K562 (cell line): ENCODE data around the gene HAUS7. TPM values are rescaled to one million over a fixed set of nuclear protein-coding genes. Genes with fewer than 3 reads are reported as not detected.

Experiments
- ATAC-seq: fragments of 200-7000 bp; cut with Tn5 transposase; 3 replicates; pipeline ENCODE4 v1.9.1; 2020; ENCODE audit warnings: moderate library complexity
- BruUV-seq: library from RNA; stranded (reverse); fragments of 400-500 nt; replicated peaks from 2 replicates; lab custom pipeline; 2021; lab: Mats Ljungman, UMichigan
- CTCF ChIA-PET: fragments of 300-600 bp; formaldehyde crosslinking; extraction: SDS; loops from one replicate; lab custom pipeline; 2021; ENCODE audit warnings: low intra/inter-chr PET ratio; lab: Yijun Ruan, JAX
- POLR2A ChIA-PET: fragments of 300-600, 350-650 bp; sonication (Branson Sonifier 250); formaldehyde crosslinking; extraction: SDS; loops from one replicate; lab custom pipeline; 2021; ENCODE audit warnings: antibody characterized with exemption, inconsistent platforms; lab: Yijun Ruan, JAX
- DNase-seq, 4 experiments: peaks; one replicate each; pipeline versions ENCODE4 v3.0.0 to v3.0.0-alpha.2; 2011 to 2018; ENCODE audit warnings: low spot score in 3 of 4, mixed read lengths in 3 of 4; ENCODE audit errors: extremely low read depth in 1 of 4
- FAIRE-seq: peaks from 2 replicates; lab custom pipeline; 2011; peaks lifted over from hg19 to GRCh38; lab: Jason Lieb, UNC
- H2AFZ ChIP-seq: 2 replicates; pipeline ENCODE4 v1.6.0; 2011; ENCODE audit warnings: low read depth, low read length, control low read depth, inconsistent platforms
- H3K27ac ChIP-seq: fragments of 200-600 bp; 3 replicates; pipeline ENCODE4 v1.8.0; 2011; ENCODE audit warnings: low read depth, mild to moderate bottlenecking, control low read depth, inconsistent platforms, low read length, moderate library complexity, mixed read lengths; ENCODE audit errors: extremely low read depth
- H3K27me3 ChIP-seq, 2 experiments: fragments of 300-600 bp in 1 of 2; 2 replicates in 1 of 2; 3 replicates in 1 of 2; pipeline versions ENCODE4 v1.6.0 to v1.8.0; 2011; ENCODE audit warnings: inconsistent platforms in 2 of 2, low read length in 2 of 2, mild to moderate bottlenecking in 1 of 2, mixed read lengths in 1 of 2, moderate library complexity in 1 of 2; ENCODE audit not compliant: control insufficient read depth in 2 of 2, insufficient read depth in 2 of 2
- H3K36me3 ChIP-seq: fragments of 300-600 bp; 3 replicates; pipeline ENCODE4 v1.8.0; 2011; ENCODE audit warnings: mild to moderate bottlenecking, low read length, inconsistent platforms; ENCODE audit not compliant: control insufficient read depth, insufficient read depth
- H3K4me1 ChIP-seq, 2 experiments: fragments of 200-600 bp in 1 of 2; replicated peaks in 1 of 2; 2 replicates in 1 of 2; 3 replicates in 1 of 2; pipeline versions ENCODE4 v1.5.1 to v1.8.0; 2011; ENCODE audit warnings: inconsistent platforms in 2 of 2, low read length in 2 of 2, mild to moderate bottlenecking in 1 of 2, mixed read lengths in 1 of 2, moderate library complexity in 1 of 2; ENCODE audit not compliant: control insufficient read depth in 2 of 2, insufficient read depth in 2 of 2
- H3K4me2 ChIP-seq: 2 replicates; pipeline ENCODE4 v1.6.1; 2011; ENCODE audit warnings: low read length, control low read depth, inconsistent platforms, mixed read lengths; ENCODE audit not compliant: insufficient read depth
- H3K4me3 ChIP-seq: fragments of 200-600 bp; sonication (generic), shearing (Covaris generic); 2 replicates; pipeline ENCODE4 v1.5.1; 2016; ENCODE audit warnings: control low read depth, inconsistent platforms
- H3K79me2 ChIP-seq: fragments of 200-600 bp; 3 replicates; pipeline ENCODE4 v1.8.0; 2011; ENCODE audit warnings: low read length, inconsistent platforms; ENCODE audit not compliant: control insufficient read depth, insufficient read depth
- H3K9ac ChIP-seq, 2 experiments: 2 replicates each; pipeline versions ENCODE4 v1.6.0 to v1.6.1; 2011; ENCODE audit warnings: low read depth in 2 of 2, low read length in 2 of 2, control low read depth in 1 of 2, inconsistent platforms in 1 of 2, mild to moderate bottlenecking in 1 of 2, mixed read lengths in 1 of 2; ENCODE audit not compliant: insufficient read depth in 1 of 2
- H3K9me1 ChIP-seq: one replicate; pipeline ENCODE4 v1.6.0; 2011; ENCODE audit warnings: inconsistent platforms, mild to moderate bottlenecking, low read length, moderate library complexity; ENCODE audit not compliant: control insufficient read depth, insufficient read depth
- H3K9me3 ChIP-seq: replicated peaks from 2 replicates; pipeline ENCODE4 v1.5.1; 2011; ENCODE audit warnings: low read depth, low read length, inconsistent platforms; ENCODE audit not compliant: control insufficient read depth, insufficient read depth
- H4K20me1 ChIP-seq: replicated peaks from 2 replicates; pipeline ENCODE4 v1.6.1; 2011; ENCODE audit warnings: low read length, inconsistent platforms, mixed read lengths; ENCODE audit not compliant: control insufficient read depth, insufficient read depth
- CBX5 ChIP-seq: IDR thresholded peaks from 2 replicates; pipeline ENCODE4 v1.6.1; 2014; ENCODE audit warnings: low read depth, borderline replicate concordance
- MLX ChIP-seq, 2 experiments: fragments of 450-650 bp in 1 of 2; sonication (generic) in 1 of 2; formaldehyde crosslinking; conservative IDR thresholded peaks; 2 replicates each; pipeline versions ENCODE4 v1.4.0 to v1.8.1; 2020 to 2022; ENCODE audit warnings: mild to moderate bottlenecking in 1 of 2, missing genetic modification reagents in 1 of 2
- RAD21 ChIP-seq, 2 experiments: fragments of 250-450 bp in 1 of 2; fragments of 450-650 bp in 1 of 2; sonication (Bioruptor Pico) in 1 of 2; formaldehyde crosslinking in 1 of 2; IDR thresholded peaks in 1 of 2; conservative IDR thresholded peaks in 1 of 2; 2 replicates each; pipeline versions ENCODE4 v1.4.0 to v1.8.0; 2020 to 2022; ENCODE audit warnings: mild to moderate bottlenecking in 2 of 2, moderate library complexity in 1 of 2
- SMAD1 ChIP-seq: fragments of 150-350 bp; IDR thresholded peaks from 2 replicates; pipeline ENCODE4 v1.6.1; 2014; ENCODE audit warnings: low read length, low read depth; ENCODE audit not compliant: partially characterized antibody
- TCFL5 ChIP-seq: fragments of 250-450 bp; sonication (Bioruptor Pico); conservative IDR thresholded peaks from 2 replicates; pipeline ENCODE4 v1.6.1; 2021; ENCODE audit warnings: mild to moderate bottlenecking, moderate library complexity, matching md5 sums
- THRB ChIP-seq: fragments of 450-650 bp; formaldehyde crosslinking; conservative IDR thresholded peaks from 2 replicates; pipeline ENCODE4 v1.4.0; 2022; ENCODE audit warnings: mild to moderate bottlenecking, missing genetic modification characterization
- ZNF212 ChIP-seq: fragments of 450-650 bp; formaldehyde crosslinking; IDR thresholded peaks from 2 replicates; pipeline ENCODE4 v1.4.0; 2020; ENCODE audit warnings: mild to moderate bottlenecking
- ZNF41 ChIP-seq: fragments of 250-450 bp; sonication (Bioruptor Pico); conservative IDR thresholded peaks from 2 replicates; pipeline ENCODE4 v1.4.0; 2020; ENCODE audit warnings: mild to moderate bottlenecking
- ZNF589 ChIP-seq: fragments of 200-800 bp; sonication (Bioruptor generic); IDR thresholded peaks from 2 replicates; pipeline ENCODE4 v1.6.1; 2016; ENCODE audit warnings: low read depth, missing genetic modification characterization, missing compliant biosample characterization
- ZNF766 ChIP-seq: fragments of 200-800 bp; sonication (Bioruptor generic); conservative IDR thresholded peaks from 2 replicates; pipeline ENCODE4 v1.6.1; 2016; ENCODE audit warnings: missing genetic modification characterization, missing compliant biosample characterization
- ZNF785 ChIP-seq: fragments of 250-450 bp; sonication (Bioruptor Pico); IDR thresholded peaks from 2 replicates; pipeline ENCODE4 v1.4.0; 2020; ENCODE audit warnings: mild to moderate bottlenecking
- WGBS: fragments of 100-300 bp; shearing (Covaris generic); methylation state at CpG from one replicate; pipeline ENCODE4 v1.1.6; 2016; ENCODE audit warnings: low coverage, mixed read lengths; ENCODE audit not compliant: insufficient coverage; ENCODE audit errors: missing lambda C conversion rate; 5-methylcytosine and 5-hydroxymethylcytosine counted together
- in situ Hi-C: fragments of 300-500 bp; cut with MboI; formaldehyde crosslinking; loops from 4 replicates; pipeline ENCODE4 v1.15.0; 2018; ENCODE audit warnings: inconsistent platforms, mixed read lengths
- intact Hi-C: fragments of 100-400 bp; cut with micrococcal nuclease; formaldehyde crosslinking; loops from 2 replicates; pipeline ENCODE4 v1.14.2; 2022
- polyA plus RNA-seq, 8 experiments: library from polyadenylated mRNA; depleted of rRNA in 4 of 8; stranded (reverse) in 5 of 8; unstranded in 3 of 8; fragments of >200 nt; fragmentation: Nextera tagmentation in 2 of 8; fragmentation: Illumina TruSeq in 1 of 8; extraction: Ambion mirVana in 2 of 8; extraction: Trizol in 1 of 8; gene quantifications; 2 replicates each; pipeline versions ENCODE4 v1.2.1 to v1.2.3, GENCODE V29; 2011 to 2014; ENCODE audit warnings: inconsistent platforms in 1 of 8, missing spikeins in 1 of 8
- total RNA-seq, 7 experiments: library from RNA; depleted of rRNA in 6 of 7; stranded (reverse); fragments of >200 nt in 6 of 7; fragmentation: Illumina TruSeq in 2 of 7; extraction: Trizol in 2 of 7; gene quantifications; 2 replicates each; pipeline versions ENCODE4 v1.2.1 to v1.2.3, GENCODE V29; 2011 to 2021; ENCODE audit warnings: low replicate concordance in 1 of 7
- TF ChIP-seq, protein P1 (sequence below), 3 experiments: IDR thresholded peaks in 2 of 3; conservative IDR thresholded peaks in 1 of 3; 2 replicates each; pipeline ENCODE4 v1.5.1; 2011 to 2012; ENCODE audit warnings: low read length in 3 of 3, mild to moderate bottlenecking in 3 of 3, control low read depth in 2 of 3, improper control_type of control experiment in 1 of 3, inconsistent platforms in 1 of 3, low read depth in 1 of 3, mixed read lengths in 1 of 3, moderate library complexity in 1 of 3; ENCODE audit not compliant: insufficient read depth in 2 of 3
- TF ChIP-seq, protein P2 (sequence below): fragments of 450-650 bp; IDR thresholded peaks from 2 replicates; pipeline ENCODE4 v1.6.1; 2016; ENCODE audit warnings: low read depth, mild to moderate bottlenecking, moderate library complexity
- TF ChIP-seq, protein P3 (sequence below): sonication (generic); formaldehyde crosslinking; IDR thresholded peaks from 2 replicates; pipeline ENCODE4 v1.8.0; 2023; ENCODE audit warnings: mild to moderate bottlenecking, missing genetic modification reagents

HAUS7 gene
- total and polyA plus RNA-seq, 9 of the 15 experiments (the other 6 are each of a cell fraction or from before 2014, with no cell fraction given): 10.0 to 94.9 (median 48.8) TPM

DNA sequence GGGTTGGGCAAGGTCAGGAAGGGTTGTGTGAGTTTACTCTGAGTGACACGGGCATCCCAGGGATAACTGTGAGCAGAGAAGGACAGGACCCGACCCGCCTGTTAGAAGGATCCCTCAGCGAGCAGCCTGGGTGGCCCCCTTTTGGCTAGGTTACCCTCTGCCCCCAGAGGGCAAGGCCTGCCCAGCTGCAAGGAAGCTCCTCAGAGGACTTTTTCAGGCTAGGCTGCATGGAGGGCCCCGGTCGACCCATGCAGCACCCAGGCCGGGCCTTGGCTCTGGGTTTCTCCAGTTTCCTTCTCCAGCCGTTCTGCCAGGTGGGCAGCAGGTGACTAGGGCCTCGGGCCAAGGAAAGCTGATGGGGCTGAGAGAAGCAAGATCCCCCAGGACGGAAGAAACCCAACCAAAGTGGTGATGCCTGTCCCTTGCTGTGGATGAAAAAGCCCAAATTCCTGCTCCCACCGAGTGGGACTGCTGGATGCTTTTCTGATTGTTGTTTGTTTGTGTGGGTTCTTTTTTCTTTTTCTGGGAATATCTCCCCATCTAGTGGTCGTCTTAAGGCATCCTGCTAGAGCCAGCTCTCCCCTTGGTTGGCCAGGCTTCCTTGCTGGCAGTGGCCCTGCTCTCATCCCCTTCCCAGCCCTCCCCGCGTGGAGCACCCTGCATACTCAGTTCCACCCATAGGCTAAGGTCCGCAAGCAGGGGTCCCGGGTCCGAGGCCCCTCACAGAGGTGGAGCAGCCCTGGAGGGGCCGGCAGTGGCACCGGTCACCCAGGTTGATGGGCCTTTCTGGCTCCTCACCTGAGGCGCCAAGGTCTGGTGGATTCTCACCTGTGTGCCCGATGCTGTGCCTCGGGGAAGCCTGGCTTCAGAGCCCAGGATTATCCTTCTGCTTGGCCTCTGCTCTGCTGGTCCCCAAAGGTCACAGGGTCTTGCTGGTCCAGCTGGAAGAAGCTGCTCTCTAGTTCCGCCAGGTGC, 57.3 kb downstream of the HAUS7 start:
- Histone ChIP-seq H3K27ac (no peak overlapping the region), H3K4me3 (no peak overlapping the region), H3K9ac (peak overlapping the region in 1 of 2 experiments; percentile 68; a peak in 2 of 4 replicates), H2AFZ (no peak overlapping the region), H4K20me1 (no peaks in the 10 kb centered on the region), H3K36me3 (0 out of 3 replicates have a peak, but pooled peaks cover 3% of the 10 kb centered on the region), H3K9me1 (no peaks in the 10 kb centered on the region), H3K27me3 (no peaks in the 10 kb centered on the region), H3K4me2 (no peak overlapping the region; the same call in 1 of the 2 replicates), H3K79me2 (peaks cover 14% of the 10 kb centered on the region), H3K4me1 (peaks cover 22 to 60% of the 10 kb centered on the region in 2 experiments), H3K9me3 (no peaks in the 10 kb centered on the region)
- POLR2A ChIA-PET: interaction anchor here (0.6 kb wide), 1 partner anchor 12 kb away, joined by 3 read pairs; no protein-coding TSS in a partner anchor
- in situ Hi-C loops (no loop called here), intact Hi-C loops (no loop called here)
- DNase-seq (no peak), FAIRE-seq (no peak), ATAC-seq (no peak)
- WGBS: 71% methylated on average over 12 of the region's 23 CpGs
- BruUV-seq: TSS peak; percentile 36
- CTCF ChIA-PET: no interaction called here
- TF ChIP-seq, protein P1, sequence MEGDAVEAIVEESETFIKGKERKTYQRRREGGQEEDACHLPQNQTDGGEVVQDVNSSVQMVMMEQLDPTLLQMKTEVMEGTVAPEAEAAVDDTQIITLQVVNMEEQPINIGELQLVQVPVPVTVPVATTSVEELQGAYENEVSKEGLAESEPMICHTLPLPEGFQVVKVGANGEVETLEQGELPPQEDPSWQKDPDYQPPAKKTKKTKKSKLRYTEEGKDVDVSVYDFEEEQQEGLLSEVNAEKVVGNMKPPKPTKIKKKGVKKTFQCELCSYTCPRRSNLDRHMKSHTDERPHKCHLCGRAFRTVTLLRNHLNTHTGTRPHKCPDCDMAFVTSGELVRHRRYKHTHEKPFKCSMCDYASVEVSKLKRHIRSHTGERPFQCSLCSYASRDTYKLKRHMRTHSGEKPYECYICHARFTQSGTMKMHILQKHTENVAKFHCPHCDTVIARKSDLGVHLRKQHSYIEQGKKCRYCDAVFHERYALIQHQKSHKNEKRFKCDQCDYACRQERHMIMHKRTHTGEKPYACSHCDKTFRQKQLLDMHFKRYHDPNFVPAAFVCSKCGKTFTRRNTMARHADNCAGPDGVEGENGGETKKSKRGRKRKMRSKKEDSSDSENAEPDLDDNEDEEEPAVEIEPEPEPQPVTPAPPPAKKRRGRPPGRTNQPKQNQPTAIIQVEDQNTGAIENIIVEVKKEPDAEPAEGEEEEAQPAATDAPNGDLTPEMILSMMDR (IDR thresholded peaks at IDR 0.05 in 2 of 3, conservative IDR thresholded peaks at IDR 0.05 in 1 of 3; ENCODE audit: insufficient read depth in 2 of 3, low read depth in 1 of 3, low read length in 3 of 3): peak in 2 of 3 experiments; percentile 26 to 39; a peak in 2 of 6 replicates
- TF ChIP-seq, protein P2, sequence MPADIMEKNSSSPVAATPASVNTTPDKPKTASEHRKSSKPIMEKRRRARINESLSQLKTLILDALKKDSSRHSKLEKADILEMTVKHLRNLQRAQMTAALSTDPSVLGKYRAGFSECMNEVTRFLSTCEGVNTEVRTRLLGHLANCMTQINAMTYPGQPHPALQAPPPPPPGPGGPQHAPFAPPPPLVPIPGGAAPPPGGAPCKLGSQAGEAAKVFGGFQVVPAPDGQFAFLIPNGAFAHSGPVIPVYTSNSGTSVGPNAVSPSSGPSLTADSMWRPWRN: no peak
- TF ChIP-seq ZNF785 (no peak), ZNF212 (CRISPR knock-in tag) (no peak), RAD21 (CRISPR knock-in tag; conservative IDR thresholded peaks at IDR 0.05 in 1 of 2, IDR thresholded peaks at IDR 0.05 in 1 of 2) (peak; percentile 17 to 27; a peak in 1 of 4 replicates), THRB (CRISPR knock-in tag) (no peak), ZNF766 (CRISPR knock-in tag) (no peak), TCFL5 (CRISPR knock-in tag) (no peak), ZNF41 (CRISPR knock-in tag) (no peak), MLX (CRISPR knock-in tag; conservative IDR thresholded peaks at IDR 0.05) (no peak), SMAD1 (no peak), CBX5 (no peak), ZNF589 (no peak)
- TF ChIP-seq, protein P3, sequence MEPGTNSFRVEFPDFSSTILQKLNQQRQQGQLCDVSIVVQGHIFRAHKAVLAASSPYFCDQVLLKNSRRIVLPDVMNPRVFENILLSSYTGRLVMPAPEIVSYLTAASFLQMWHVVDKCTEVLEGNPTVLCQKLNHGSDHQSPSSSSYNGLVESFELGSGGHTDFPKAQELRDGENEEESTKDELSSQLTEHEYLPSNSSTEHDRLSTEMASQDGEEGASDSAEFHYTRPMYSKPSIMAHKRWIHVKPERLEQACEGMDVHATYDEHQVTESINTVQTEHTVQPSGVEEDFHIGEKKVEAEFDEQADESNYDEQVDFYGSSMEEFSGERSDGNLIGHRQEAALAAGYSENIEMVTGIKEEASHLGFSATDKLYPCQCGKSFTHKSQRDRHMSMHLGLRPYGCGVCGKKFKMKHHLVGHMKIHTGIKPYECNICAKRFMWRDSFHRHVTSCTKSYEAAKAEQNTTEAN (CRISPR knock-in tag): no peak
